ENCODE data around the gene RPS3.
"Not testable (repeated sequence)": the region's sequence is repeated elsewhere in the genome, so short reads cannot be mapped to it uniquely, and the experiment has no call there.

Gene RPS3

GRCh38 chr11:75399344-75400145, at the start of gene RPS3:
Gene RPS3 (plus strand): TSS chr11:75399518. CDS start chr11:75399548, 30 bp downstream.
- no peaks in the 10 kb centered on the region for H3K27me3 ChIP-seq (ENCODE audit: control insufficient read depth, insufficient read depth, low read length)
- peaks cover 9% of the 10 kb centered on the region for H3K4me1 ChIP-seq (ENCODE audit: control insufficient read depth, insufficient read depth, low read length)
- no peaks in the 10 kb centered on the region for H3K9me3 ChIP-seq (ENCODE audit: control insufficient read depth, insufficient read depth, low read length)
- peak within 1 kb of the TSS; percentile 99 for H3K9ac ChIP-seq (ENCODE audit: low read depth, low read length)
- peak within 1 kb of the TSS; percentile 98 for H3K4me3 ChIP-seq (ENCODE audit: low read depth, low read length)
- H3K27ac ChIP-seq (ENCODE audit: low read depth, low read length): peak within 1 kb of the TSS; percentile 92
- H3K36me3 ChIP-seq (ENCODE audit: control insufficient read depth, insufficient read depth, low read length): peaks cover 44% of the 10 kb centered on the region

GRCh38 chr11:75349521-75350116, 49.7 kb upstream of the RPS3 start:
- Histone ChIP-seq H3K27ac (ENCODE audit: low read depth, low read length) (peak overlapping the region; percentile 79), H3K36me3 (ENCODE audit: control insufficient read depth, insufficient read depth, low read length) (no peaks in the 10 kb centered on the region; the same call in 1 of the 2 replicates), H3K9ac (ENCODE audit: low read depth, low read length) (no peak overlapping the region), H3K4me1 (ENCODE audit: control insufficient read depth, insufficient read depth, low read length) (peaks cover 34% of the 10 kb centered on the region), H3K9me3 (ENCODE audit: control insufficient read depth, insufficient read depth, low read length) (no peaks in the 10 kb centered on the region), H3K27me3 (ENCODE audit: control insufficient read depth, insufficient read depth, low read length) (peaks cover 11% of the 10 kb centered on the region), H3K4me3 (ENCODE audit: low read depth, low read length) (no peak overlapping the region; the same call in 1 of the 2 replicates)

DNA sequence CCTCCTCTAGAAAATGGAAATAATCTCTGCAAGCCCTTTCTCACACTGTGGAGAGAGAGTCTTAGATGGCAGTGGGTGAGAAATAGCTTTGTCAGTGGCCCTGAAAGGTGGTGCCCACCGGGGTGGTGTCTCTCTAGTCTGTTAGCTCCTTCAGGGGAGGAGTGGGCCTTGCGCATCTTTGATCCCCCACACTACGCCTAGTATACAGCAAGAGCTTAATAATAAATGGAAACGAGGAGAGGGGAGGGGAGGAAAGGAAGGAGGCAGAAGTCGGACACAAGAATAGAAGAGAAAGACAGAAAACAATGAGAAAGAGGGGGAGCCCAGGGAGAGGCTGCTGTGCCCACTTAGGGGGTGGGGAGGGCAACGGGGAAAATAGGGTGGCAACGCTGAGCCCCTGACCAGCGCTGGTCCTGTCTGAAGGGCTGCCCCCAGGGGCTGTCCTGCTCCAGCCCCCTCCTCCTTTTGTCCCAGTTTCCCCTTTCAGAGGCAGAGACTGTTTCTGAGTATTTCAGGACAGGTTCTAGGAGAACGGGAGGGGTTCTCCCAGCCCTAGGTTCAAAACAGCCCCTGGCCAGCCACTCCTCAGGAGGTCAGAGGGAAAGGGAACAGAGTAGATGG, 49.1 kb upstream of the RPS3 start:
- Histone ChIP-seq H3K4me1 (ENCODE audit: control insufficient read depth, insufficient read depth, low read length) (peaks cover 34% of the 10 kb centered on the region), H3K9ac (ENCODE audit: low read depth, low read length) (no peak overlapping the region), H3K27me3 (ENCODE audit: control insufficient read depth, insufficient read depth, low read length) (peaks cover 11% of the 10 kb centered on the region), H3K27ac (ENCODE audit: low read depth, low read length) (peak overlapping the region; percentile 79), H3K4me3 (ENCODE audit: low read depth, low read length) (peak overlapping the region; percentile 76; the same call in 1 of the 2 replicates), H3K9me3 (ENCODE audit: control insufficient read depth, insufficient read depth, low read length) (no peaks in the 10 kb centered on the region), H3K36me3 (ENCODE audit: control insufficient read depth, insufficient read depth, low read length) (no peaks in the 10 kb centered on the region; the same call in 1 of the 2 replicates)

- Histone ChIP-seq H3K4me1 (ENCODE audit: control insufficient read depth, insufficient read depth, low read length) (peaks cover 33% of the 10 kb centered on the region), H3K9me3 (ENCODE audit: control insufficient read depth, insufficient read depth, low read length) (no peaks in the 10 kb centered on the region), H3K27me3 (ENCODE audit: control insufficient read depth, insufficient read depth, low read length) (peaks cover 11% of the 10 kb centered on the region), H3K27ac (ENCODE audit: low read depth, low read length) (peak overlapping the region; percentile 79), H3K4me3 (ENCODE audit: low read depth, low read length) (peak overlapping the region; percentile 76), H3K9ac (ENCODE audit: low read depth, low read length) (no peak overlapping the region), H3K36me3 (ENCODE audit: control insufficient read depth, insufficient read depth, low read length) (no peaks in the 10 kb centered on the region; the same call in 1 of the 2 replicates)
These were observed 48.4 kb upstream of the RPS3 start for GRCh38 chr11:75350743-75351540.

DNA sequence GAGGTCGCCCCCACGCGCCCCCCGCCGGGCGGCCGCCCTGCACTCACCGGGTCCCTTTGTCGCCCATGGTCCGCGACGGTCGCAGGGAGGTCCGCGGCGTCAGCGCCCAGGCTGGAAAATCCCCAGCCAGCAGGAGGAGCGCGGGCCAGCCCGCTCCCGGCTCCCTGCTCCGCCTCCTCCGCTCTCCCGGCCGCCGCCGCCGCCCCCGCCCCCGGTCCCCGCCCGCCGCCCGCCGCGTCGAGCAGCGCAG, 47.9 kb upstream of the RPS3 start, which contains the start of gene ARRB1:
TSS of gene ARRB1 (minus strand) at position 121 of the 250 bp plus-strand sequence. CDS start at position 67, 54 bp downstream.
- H3K36me3 ChIP-seq (ENCODE audit: control insufficient read depth, insufficient read depth, low read length): no peaks in the 10 kb centered on the region; the same call in 1 of the 2 replicates
- no peaks in the 10 kb centered on the region for H3K9me3 ChIP-seq (ENCODE audit: control insufficient read depth, insufficient read depth, low read length)
- H3K27ac ChIP-seq (ENCODE audit: low read depth, low read length): peak within 1 kb of the TSS; percentile 79
- H3K9ac ChIP-seq (ENCODE audit: low read depth, low read length): peak within 1 kb of the TSS; percentile 33; the same call in 1 of the 2 replicates
- H3K27me3 ChIP-seq (ENCODE audit: control insufficient read depth, insufficient read depth, low read length): peaks cover 11% of the 10 kb centered on the region
- peaks cover 30% of the 10 kb centered on the region for H3K4me1 ChIP-seq (ENCODE audit: control insufficient read depth, insufficient read depth, low read length)
- peak within 1 kb of the TSS; percentile 76 for H3K4me3 ChIP-seq (ENCODE audit: low read depth, low read length)

DNA sequence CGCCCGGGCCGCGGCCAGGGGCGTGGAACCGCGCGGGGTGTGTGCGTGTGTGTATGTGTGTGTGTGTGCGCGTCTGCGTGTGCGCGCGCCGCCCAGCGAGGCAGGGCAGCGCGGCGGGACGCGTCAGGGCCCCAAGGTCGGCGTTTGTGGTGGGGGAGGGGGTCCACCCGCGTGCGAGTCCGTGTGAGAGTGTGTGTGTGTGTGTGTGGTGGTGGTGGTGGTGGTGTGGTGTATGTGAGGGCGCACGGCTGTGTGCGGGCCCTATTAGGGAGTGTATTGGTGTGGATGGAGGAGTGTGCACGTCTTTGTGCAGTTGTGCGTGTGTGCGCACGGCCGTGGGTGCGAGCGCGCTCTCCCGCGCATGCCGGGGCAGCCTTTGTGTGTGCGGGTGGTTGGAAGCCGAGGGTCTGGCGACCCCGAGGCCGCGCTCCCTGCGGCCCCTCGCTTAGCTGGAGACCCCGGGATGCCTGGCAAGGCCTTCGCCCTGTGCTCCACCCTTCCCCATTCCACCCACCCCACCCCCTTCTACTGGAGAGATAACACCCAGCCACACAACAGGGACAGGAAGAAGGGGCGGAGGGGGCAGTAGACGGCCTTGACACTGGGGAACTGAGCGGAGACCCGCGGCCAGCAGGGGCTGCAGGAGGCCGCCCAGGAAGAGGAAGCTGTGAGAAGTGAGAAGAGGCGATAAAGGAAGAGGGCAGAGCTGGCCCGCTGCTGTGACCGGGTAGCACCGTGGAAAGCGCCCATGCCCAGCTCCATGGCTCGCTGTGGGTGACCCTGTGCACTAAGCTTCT, 47.3 kb upstream of the RPS3 start:
- peak overlapping the region; percentile 33; the same call in 1 of the 2 replicates for H3K9ac ChIP-seq (ENCODE audit: low read depth, low read length)
- H3K27me3 ChIP-seq (ENCODE audit: control insufficient read depth, insufficient read depth, low read length): peaks cover 11% of the 10 kb centered on the region
- H3K4me3 ChIP-seq (ENCODE audit: low read depth, low read length): peak overlapping the region; percentile 76
- H3K36me3 ChIP-seq (ENCODE audit: control insufficient read depth, insufficient read depth, low read length): no peaks in the 10 kb centered on the region; the same call in 1 of the 2 replicates
- H3K27ac ChIP-seq (ENCODE audit: low read depth, low read length): no peak overlapping the region
- peaks cover 30% of the 10 kb centered on the region for H3K4me1 ChIP-seq (ENCODE audit: control insufficient read depth, insufficient read depth, low read length)
- no peaks in the 10 kb centered on the region for H3K9me3 ChIP-seq (ENCODE audit: control insufficient read depth, insufficient read depth, low read length)

DNA sequence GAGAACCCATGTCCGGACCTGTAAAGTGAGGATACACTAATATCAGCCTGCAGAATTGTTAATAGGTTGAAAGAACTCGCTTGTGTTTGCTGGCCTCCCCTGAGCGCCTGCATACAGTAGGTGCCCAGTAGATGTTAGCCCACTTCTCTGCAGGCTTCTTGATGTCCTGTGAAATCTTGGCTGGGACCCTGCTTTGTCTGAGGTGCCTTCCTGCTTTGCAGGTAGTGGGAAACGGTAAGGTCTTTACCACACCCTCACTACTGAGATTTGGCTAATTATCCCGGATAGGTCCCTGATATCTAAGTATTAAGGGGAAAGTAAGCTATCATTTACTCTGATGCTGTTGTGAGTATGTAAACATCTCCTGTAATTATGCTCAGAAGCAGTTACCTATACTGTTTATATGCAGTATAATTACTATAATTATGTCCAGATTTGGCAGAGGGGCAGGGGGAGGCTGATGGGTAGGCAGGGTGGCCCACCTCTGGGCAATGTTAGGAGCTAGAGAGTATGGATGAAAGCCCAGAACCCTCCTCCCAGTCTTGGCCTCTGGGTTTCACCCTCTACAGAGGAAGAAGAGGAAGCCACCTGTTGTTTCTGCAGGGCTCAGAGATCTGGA, 46.6 kb upstream of the RPS3 start:
- no peaks in the 10 kb centered on the region for H3K9me3 ChIP-seq (ENCODE audit: control insufficient read depth, insufficient read depth, low read length)
- no peaks in the 10 kb centered on the region; the same call in 1 of the 2 replicates for H3K36me3 ChIP-seq (ENCODE audit: control insufficient read depth, insufficient read depth, low read length)
- H3K9ac ChIP-seq (ENCODE audit: low read depth, low read length): no peak overlapping the region
- peak overlapping the region; percentile 76 for H3K4me3 ChIP-seq (ENCODE audit: low read depth, low read length)
- no peak overlapping the region for H3K27ac ChIP-seq (ENCODE audit: low read depth, low read length)
- peaks cover 25% of the 10 kb centered on the region for H3K4me1 ChIP-seq (ENCODE audit: control insufficient read depth, insufficient read depth, low read length)
- peaks cover 11% of the 10 kb centered on the region for H3K27me3 ChIP-seq (ENCODE audit: control insufficient read depth, insufficient read depth, low read length)

- Histone ChIP-seq H3K9me3 (ENCODE audit: control insufficient read depth, insufficient read depth, low read length) (no peaks in the 10 kb centered on the region), H3K36me3 (ENCODE audit: control insufficient read depth, insufficient read depth, low read length) (no peaks in the 10 kb centered on the region), H3K4me1 (ENCODE audit: control insufficient read depth, insufficient read depth, low read length) (peaks cover 9% of the 10 kb centered on the region; the same call in 1 of the 2 replicates), H3K27ac (ENCODE audit: low read depth, low read length) (no peak overlapping the region), H3K9ac (ENCODE audit: low read depth, low read length) (no peak overlapping the region), H3K4me3 (ENCODE audit: low read depth, low read length) (no peak overlapping the region), H3K27me3 (ENCODE audit: control insufficient read depth, insufficient read depth, low read length) (peaks cover 11% of the 10 kb centered on the region)
These were observed 44.3 kb upstream of the RPS3 start for GRCh38 chr11:75355051-75355450.

DNA sequence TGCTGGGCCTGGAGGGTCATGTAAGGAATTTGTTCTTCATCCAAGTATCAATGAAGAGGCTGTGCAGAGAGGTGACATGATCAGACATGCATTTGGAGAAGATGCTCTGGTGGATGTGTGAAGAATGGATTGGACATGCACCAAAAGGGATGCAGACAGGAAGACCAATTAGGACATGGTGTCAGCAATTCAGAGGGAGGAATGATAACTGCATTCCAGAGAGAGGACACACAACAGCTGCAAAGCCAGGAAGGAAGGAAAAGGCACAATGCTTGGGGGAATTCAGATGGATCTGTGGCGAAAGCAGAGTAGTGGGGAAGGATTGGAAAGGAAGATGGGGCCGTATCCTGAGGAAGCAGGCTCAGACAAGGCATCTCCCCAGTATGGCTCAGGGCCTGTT, 42.7 kb upstream of the RPS3 start:
- Histone ChIP-seq H3K27ac (ENCODE audit: low read depth, low read length) (no peak overlapping the region), H3K4me3 (ENCODE audit: low read depth, low read length) (no peak overlapping the region), H3K4me1 (ENCODE audit: control insufficient read depth, insufficient read depth, low read length) (no peaks in the 10 kb centered on the region), H3K36me3 (ENCODE audit: control insufficient read depth, insufficient read depth, low read length) (no peaks in the 10 kb centered on the region), H3K27me3 (ENCODE audit: control insufficient read depth, insufficient read depth, low read length) (no peaks in the 10 kb centered on the region), H3K9me3 (ENCODE audit: control insufficient read depth, insufficient read depth, low read length) (no peaks in the 10 kb centered on the region), H3K9ac (ENCODE audit: low read depth, low read length) (no peak overlapping the region)

- not testable (repeated sequence) for H3K9ac ChIP-seq (ENCODE audit: low read depth, low read length); H3K9me3 ChIP-seq (ENCODE audit: control insufficient read depth, insufficient read depth, low read length); H3K4me1 ChIP-seq (ENCODE audit: control insufficient read depth, insufficient read depth, low read length); H3K4me3 ChIP-seq (ENCODE audit: low read depth, low read length); H3K27ac ChIP-seq (ENCODE audit: low read depth, low read length); H3K36me3 ChIP-seq (ENCODE audit: control insufficient read depth, insufficient read depth, low read length); H3K27me3 ChIP-seq (ENCODE audit: control insufficient read depth, insufficient read depth, low read length)
These were observed 37.0 kb upstream of the RPS3 start for GRCh38 chr11:75362285-75362684.

All from HUES48 (cell line).